Stomach (tissue), 9 donors: Measurements from ENCODE around the gene JAKMIP2. TPM values are rescaled to one million over a fixed set of nuclear protein-coding genes. Genes with fewer than 3 reads are reported as not detected.

ENCODE experiments used
- DNase-seq, 2 donors: peaks; one replicate each; pipeline versions ENCODE4 v3.0.0 to v3.0.0-alpha.2; 2013 to 2019
- H3K27ac ChIP-seq, 5 donors: fragments of 200-600 bp in 4 of 5; sonication (generic) in 4 of 5; one replicate each; pipeline ENCODE4 v1.5.1; 2013 to 2019; ENCODE audit warnings: mild to moderate bottlenecking in 1 of 5, moderate library complexity in 1 of 5
- H3K27me3 ChIP-seq, 3 donors: fragments of 200-600 bp; sonication (generic); one replicate each; pipeline ENCODE4 v1.5.1; 2017 to 2019; ENCODE audit warnings: mixed run types in 1 of 3
- H3K36me3 ChIP-seq, 4 donors: fragments of 200-600 bp; sonication (generic); 1 replicate in 3 of 4; 2 replicates in 1 of 4; pipeline ENCODE4 v1.5.1; 2016 to 2019
- H3K4me1 ChIP-seq, 4 donors: fragments of 200-600 bp; sonication (generic); one replicate each; pipeline ENCODE4 v1.5.1; 2016 to 2019
- H3K4me3 ChIP-seq, 4 donors: fragments of 200-600 bp; sonication (generic) in 3 of 4; one replicate each; pipeline ENCODE4 v1.5.1; 2016 to 2019; ENCODE audit warnings: mild to moderate bottlenecking in 1 of 4
- H3K9me3 ChIP-seq, 4 donors: fragments of 200-600 bp; sonication (generic); one replicate each; pipeline ENCODE4 v1.5.1; 2016 to 2019
- EP300 ChIP-seq: sonication (generic); formaldehyde crosslinking; IDR thresholded peaks from one replicate; pipeline ENCODE4 v1.6.1; 2017; ENCODE audit warnings: antibody characterized with exemption
- POLR2A ChIP-seq, 4 donors: fragments of 450-650 bp; IDR thresholded peaks; one replicate each; pipeline ENCODE4 v1.6.1; 2016; ENCODE audit warnings: antibody characterized with exemption in 4 of 4, control low read depth in 2 of 4, mild to moderate bottlenecking in 1 of 4, moderate library complexity in 1 of 4
- POLR2AphosphoS5 ChIP-seq, 3 donors: sonication (generic); formaldehyde crosslinking; IDR thresholded peaks; one replicate each; pipeline ENCODE4 v1.6.1; 2016; ENCODE audit warnings: antibody characterized with exemption in 3 of 3
- WGBS, 5 donors: extraction: QIAGEN DNeasy Blood & Tissue Kit in 3 of 5; methylation state at CpG; one replicate each; pipeline versions ENCODE4 v1.1.5 to v1.1.7; 2013 to 2018; 5-methylcytosine and 5-hydroxymethylcytosine counted together
- intact Hi-C: fragments of 100-400 bp; cut with DNase I; formaldehyde crosslinking; loops from one replicate; pipeline ENCODE4 v1.15.1; 2023; ENCODE audit warnings: low total_unique reads
- polyA plus RNA-seq, 3 donors: library from polyadenylated mRNA; stranded (reverse); fragments of 200-250 nt; gene quantifications; one replicate each; pipeline ENCODE4 v1.2.3, GENCODE V29; 2013
- total RNA-seq, 5 donors: library from RNA; depleted of rRNA; stranded (reverse); fragments of >200 nt; gene quantifications; one replicate each; pipeline versions ENCODE4 v1.1.0 to v1.2.3, GENCODE V29; 2014 to 2016
- TF ChIP-seq, protein P1 (sequence below), 7 experiments: fragments of 450-650 bp in 4 of 7; fragments of 200-600 bp in 3 of 7; sonication (generic) in 3 of 7; IDR thresholded peaks; one replicate each; pipeline ENCODE4 v1.5.1; 2016 to 2019; ENCODE audit warnings: antibody characterized with exemption in 7 of 7, control low read depth in 2 of 7, mild to moderate bottlenecking in 1 of 7
- donor health status: healthy with polysubstance abuse.
- donor health status: Bipolar disorder and iron deficiency.
- donor health status: healthy.

The JAKMIP2 gene
- total and polyA plus RNA-seq, 8 donors = 0.13 to 13.4 (median 2.6) TPM; not detected in 1

GRCh38 chr5:147644460-147644859, 138.1 kb downstream of the JAKMIP2 start:
- Histone ChIP-seq H3K27me3 (no peaks in the 10 kb centered on the region), H3K36me3 (no peaks in the 10 kb centered on the region), H3K27ac (no peak overlapping the region), H3K4me1 (no peaks in the 10 kb centered on the region), H3K9me3 (no peaks in the 10 kb centered on the region), H3K4me3 (no peak overlapping the region)
- no peak for DNase-seq
- TF ChIP-seq, protein P1, sequence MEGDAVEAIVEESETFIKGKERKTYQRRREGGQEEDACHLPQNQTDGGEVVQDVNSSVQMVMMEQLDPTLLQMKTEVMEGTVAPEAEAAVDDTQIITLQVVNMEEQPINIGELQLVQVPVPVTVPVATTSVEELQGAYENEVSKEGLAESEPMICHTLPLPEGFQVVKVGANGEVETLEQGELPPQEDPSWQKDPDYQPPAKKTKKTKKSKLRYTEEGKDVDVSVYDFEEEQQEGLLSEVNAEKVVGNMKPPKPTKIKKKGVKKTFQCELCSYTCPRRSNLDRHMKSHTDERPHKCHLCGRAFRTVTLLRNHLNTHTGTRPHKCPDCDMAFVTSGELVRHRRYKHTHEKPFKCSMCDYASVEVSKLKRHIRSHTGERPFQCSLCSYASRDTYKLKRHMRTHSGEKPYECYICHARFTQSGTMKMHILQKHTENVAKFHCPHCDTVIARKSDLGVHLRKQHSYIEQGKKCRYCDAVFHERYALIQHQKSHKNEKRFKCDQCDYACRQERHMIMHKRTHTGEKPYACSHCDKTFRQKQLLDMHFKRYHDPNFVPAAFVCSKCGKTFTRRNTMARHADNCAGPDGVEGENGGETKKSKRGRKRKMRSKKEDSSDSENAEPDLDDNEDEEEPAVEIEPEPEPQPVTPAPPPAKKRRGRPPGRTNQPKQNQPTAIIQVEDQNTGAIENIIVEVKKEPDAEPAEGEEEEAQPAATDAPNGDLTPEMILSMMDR (IDR thresholded peaks at IDR 0.05) = no peak
- TF ChIP-seq POLR2AphosphoS5 (IDR thresholded peaks at IDR 0.05) = no peak
- no peak for TF ChIP-seq POLR2A (IDR thresholded peaks at IDR 0.05)
- TF ChIP-seq EP300 = no peak
- intact Hi-C loops = no loop called here
- WGBS, 5 donors = 90 to 100% (median 94%) methylated on average over 1 of the region's 1 CpG

DNA sequence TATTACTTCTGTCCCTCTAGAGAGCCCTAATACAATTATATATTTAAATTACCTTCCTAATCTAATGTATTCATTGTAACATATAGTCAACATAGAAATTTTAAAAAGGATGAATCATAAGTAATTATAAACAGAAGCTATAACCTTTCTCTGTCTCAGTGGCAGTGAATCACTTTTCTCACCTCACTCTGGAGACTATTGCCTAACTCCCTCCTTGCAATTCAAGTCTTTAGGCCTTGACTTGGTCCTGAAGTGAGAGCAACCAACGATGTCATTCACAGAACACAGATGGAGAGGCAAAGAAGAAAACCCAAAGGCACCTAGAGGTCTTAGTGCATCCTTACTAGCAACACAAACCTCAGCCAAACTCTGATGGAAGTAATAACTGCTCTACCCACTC, 139.4 kb downstream of the JAKMIP2 start:
- DNase-seq = no peak
- intact Hi-C loops = no loop called here
- Histone ChIP-seq H3K4me3 (no peak overlapping the region), H3K4me1 (no peaks in the 10 kb centered on the region), H3K9me3 (no peaks in the 10 kb centered on the region), H3K27me3 (no peaks in the 10 kb centered on the region), H3K27ac (no peak overlapping the region), H3K36me3 (no peaks in the 10 kb centered on the region)
- TF ChIP-seq POLR2AphosphoS5 (IDR thresholded peaks at IDR 0.05) = no peak
- no peak for TF ChIP-seq POLR2A (IDR thresholded peaks at IDR 0.05)
- TF ChIP-seq EP300 = no peak
- TF ChIP-seq, protein P1 (IDR thresholded peaks at IDR 0.05) = no peak
- 69 to 88% (median 86%) methylated on average over 1 of the region's 1 CpG for WGBS, 5 donors

- intact Hi-C loops = no loop called here
- TF ChIP-seq, protein P1 (IDR thresholded peaks at IDR 0.05) = no peak
- TF ChIP-seq POLR2AphosphoS5 (IDR thresholded peaks at IDR 0.05) = no peak
- no peak for TF ChIP-seq EP300
- no peak for TF ChIP-seq POLR2A (IDR thresholded peaks at IDR 0.05)
Observed at GRCh38 chr5:147642666-147643065, 139.9 kb downstream of the JAKMIP2 start.

DNA sequence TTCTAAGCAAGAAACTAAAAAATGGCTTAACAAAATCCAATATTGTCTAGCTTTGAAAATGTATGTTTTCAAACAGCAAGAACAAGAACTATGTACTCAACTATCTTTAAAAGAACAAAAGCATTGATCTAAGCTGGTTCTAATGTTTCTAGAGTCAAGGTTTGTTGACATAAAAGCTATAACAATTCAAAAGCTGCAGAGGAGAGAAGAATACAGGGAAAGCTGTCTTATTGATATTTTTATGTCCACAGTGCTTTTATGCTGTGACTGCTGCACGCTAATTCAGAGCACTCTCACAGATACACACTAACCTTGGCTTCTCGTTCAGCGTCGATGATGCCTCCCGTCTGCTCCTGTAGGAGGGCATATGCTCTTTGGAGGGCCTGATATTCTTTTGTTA, 143.2 kb downstream of the JAKMIP2 start:
- H3K36me3 ChIP-seq = peaks cover 0 to 5% (median 0%) of the 10 kb centered on the region in 4 donors
- H3K4me3 ChIP-seq = no peak overlapping the region
- TF ChIP-seq POLR2A (IDR thresholded peaks at IDR 0.05) (no peak), POLR2AphosphoS5 (IDR thresholded peaks at IDR 0.05) (no peak), EP300 (no peak)
- TF ChIP-seq, protein P1 (IDR thresholded peaks at IDR 0.05) = no peak
- no peaks in the 10 kb centered on the region for H3K27me3 ChIP-seq
- no peak overlapping the region for H3K27ac ChIP-seq
- no peak for DNase-seq
- no peaks in the 10 kb centered on the region for H3K9me3 ChIP-seq
- intact Hi-C loops = no loop called here
- no peaks in the 10 kb centered on the region for H3K4me1 ChIP-seq
- WGBS, 5 donors = 43 to 61% (median 50%) methylated on average over 5 of the region's 5 CpGs

More at GRCh38 chr5:147642666-147643065, 139.9 kb downstream of the JAKMIP2 start:
- Histone ChIP-seq H3K4me1 (no peaks in the 10 kb centered on the region), H3K4me3 (no peak overlapping the region), H3K27me3 (no peaks in the 10 kb centered on the region), H3K36me3 (no peaks in the 10 kb centered on the region), H3K9me3 (no peaks in the 10 kb centered on the region), H3K27ac (no peak overlapping the region)
- WGBS, 5 donors = 73 to 84% (median 78%) methylated on average over 3 of the region's 3 CpGs
- no peak for DNase-seq
